ENCODE data around the gene PHC3. TPM values are rescaled to one million over a fixed set of nuclear protein-coding genes. Genes with fewer than 3 reads are reported as not detected.

PHC3 gene
- total RNA-seq, 1 experiment from 2014 or later = 55.4 TPM

DNA sequence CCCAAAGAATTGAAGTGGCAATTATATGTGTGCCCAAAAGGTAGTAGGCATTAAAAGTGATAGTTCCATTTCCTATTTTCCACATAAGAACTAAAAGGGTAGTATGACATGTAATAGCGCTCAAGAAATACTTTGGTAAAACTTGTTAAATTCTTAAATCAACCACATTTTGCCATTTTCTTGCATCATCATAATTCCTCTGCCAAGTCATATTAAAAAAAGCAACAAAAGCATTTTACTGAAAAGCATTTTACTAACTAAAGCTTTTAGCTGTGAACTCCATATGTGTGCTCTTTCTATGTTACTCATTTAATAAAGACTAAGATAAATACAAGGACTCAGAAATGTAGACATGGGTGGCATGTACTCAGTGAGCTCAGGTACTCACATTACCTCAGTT, 73.6 kb downstream of the PHC3 start:
- ChIA-PET POLR2A (ENCODE audit: low non-redundant PET) (no interaction called here), CTCF (no interaction called here)
- Histone ChIP-seq H3K36me3 (ENCODE audit: insufficient read depth, low read length, poor library complexity, severe bottlenecking) (peaks cover 20% of the 10 kb centered on the region), H3K4me1 (ENCODE audit: insufficient read depth, low read length, poor library complexity, severe bottlenecking) (peaks cover 36% of the 10 kb centered on the region), H3K4me3 (ENCODE audit: low read depth, low read length, poor library complexity, severe bottlenecking) (no peak overlapping the region), H3K27me3 (replicated peaks; ENCODE audit: insufficient read depth, low read depth, low read length, poor library complexity) (no peaks in the 10 kb centered on the region), H3K9me3 (ENCODE audit: low read depth, low read length, poor library complexity, severe bottlenecking) (no peaks in the 10 kb centered on the region), H3K27ac (ENCODE audit: low read depth, low read length, poor library complexity, severe bottlenecking) (peak overlapping the region; percentile 81)
- no peak for DNase-seq (ENCODE audit: low spot score)
- no TSS peak for BruUV-seq (replicated peaks)
- intact Hi-C loops (cut with micrococcal nuclease; ENCODE audit: unreplicated experiment) = no loop called here
- TF ChIP-seq, protein P1, sequence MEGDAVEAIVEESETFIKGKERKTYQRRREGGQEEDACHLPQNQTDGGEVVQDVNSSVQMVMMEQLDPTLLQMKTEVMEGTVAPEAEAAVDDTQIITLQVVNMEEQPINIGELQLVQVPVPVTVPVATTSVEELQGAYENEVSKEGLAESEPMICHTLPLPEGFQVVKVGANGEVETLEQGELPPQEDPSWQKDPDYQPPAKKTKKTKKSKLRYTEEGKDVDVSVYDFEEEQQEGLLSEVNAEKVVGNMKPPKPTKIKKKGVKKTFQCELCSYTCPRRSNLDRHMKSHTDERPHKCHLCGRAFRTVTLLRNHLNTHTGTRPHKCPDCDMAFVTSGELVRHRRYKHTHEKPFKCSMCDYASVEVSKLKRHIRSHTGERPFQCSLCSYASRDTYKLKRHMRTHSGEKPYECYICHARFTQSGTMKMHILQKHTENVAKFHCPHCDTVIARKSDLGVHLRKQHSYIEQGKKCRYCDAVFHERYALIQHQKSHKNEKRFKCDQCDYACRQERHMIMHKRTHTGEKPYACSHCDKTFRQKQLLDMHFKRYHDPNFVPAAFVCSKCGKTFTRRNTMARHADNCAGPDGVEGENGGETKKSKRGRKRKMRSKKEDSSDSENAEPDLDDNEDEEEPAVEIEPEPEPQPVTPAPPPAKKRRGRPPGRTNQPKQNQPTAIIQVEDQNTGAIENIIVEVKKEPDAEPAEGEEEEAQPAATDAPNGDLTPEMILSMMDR (conservative IDR thresholded peaks at IDR 0.05; ENCODE audit: low read depth, low read length) = no peak
- no peak for TF ChIP-seq EZH2 (IDR thresholded peaks at IDR 0.05; ENCODE audit: borderline replicate concordance, low read depth, low read length, poor library complexity, severe bottlenecking)

DNA sequence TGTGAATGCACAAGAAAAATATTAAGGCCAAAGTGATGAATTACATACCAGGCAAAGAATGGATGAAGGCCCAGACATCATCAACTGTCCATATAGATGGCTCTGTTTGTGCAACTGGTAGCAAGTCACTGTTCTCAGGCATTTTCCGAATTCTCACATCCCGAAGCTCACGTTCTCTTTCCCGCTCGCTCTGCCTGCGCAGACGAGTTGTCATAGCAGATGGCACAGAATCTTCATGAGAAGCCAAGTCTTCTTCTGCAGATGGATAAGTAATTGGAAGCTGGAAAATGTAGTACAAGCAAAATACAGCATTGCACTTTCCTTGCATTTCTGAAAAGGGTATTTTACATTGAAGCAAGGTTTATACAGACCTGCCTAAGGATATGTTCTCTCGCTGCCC, 79.1 kb downstream of the PHC3 start:
- H3K27me3 ChIP-seq (replicated peaks; ENCODE audit: insufficient read depth, low read depth, low read length, poor library complexity) = no peaks in the 10 kb centered on the region
- H3K36me3 ChIP-seq (ENCODE audit: insufficient read depth, low read length, poor library complexity, severe bottlenecking) = peaks cover 55% of the 10 kb centered on the region
- no peaks in the 10 kb centered on the region for H3K9me3 ChIP-seq (ENCODE audit: low read depth, low read length, poor library complexity, severe bottlenecking)
- no peak for DNase-seq (ENCODE audit: low spot score)
- H3K4me3 ChIP-seq (ENCODE audit: low read depth, low read length, poor library complexity, severe bottlenecking) = no peak overlapping the region
- ChIA-PET POLR2A (ENCODE audit: low non-redundant PET) (no interaction called here), CTCF (no interaction called here)
- H3K27ac ChIP-seq (ENCODE audit: low read depth, low read length, poor library complexity, severe bottlenecking) = no peak overlapping the region
- TF ChIP-seq, protein P1 (conservative IDR thresholded peaks at IDR 0.05; ENCODE audit: low read depth, low read length) = no peak
- no peak for TF ChIP-seq EZH2 (IDR thresholded peaks at IDR 0.05; ENCODE audit: borderline replicate concordance, low read depth, low read length, poor library complexity, severe bottlenecking)
- no peaks in the 10 kb centered on the region for H3K4me1 ChIP-seq (ENCODE audit: insufficient read depth, low read length, poor library complexity, severe bottlenecking)
- intact Hi-C loops (cut with micrococcal nuclease; ENCODE audit: unreplicated experiment) = no loop called here
- no TSS peak for BruUV-seq (replicated peaks)

DNA sequence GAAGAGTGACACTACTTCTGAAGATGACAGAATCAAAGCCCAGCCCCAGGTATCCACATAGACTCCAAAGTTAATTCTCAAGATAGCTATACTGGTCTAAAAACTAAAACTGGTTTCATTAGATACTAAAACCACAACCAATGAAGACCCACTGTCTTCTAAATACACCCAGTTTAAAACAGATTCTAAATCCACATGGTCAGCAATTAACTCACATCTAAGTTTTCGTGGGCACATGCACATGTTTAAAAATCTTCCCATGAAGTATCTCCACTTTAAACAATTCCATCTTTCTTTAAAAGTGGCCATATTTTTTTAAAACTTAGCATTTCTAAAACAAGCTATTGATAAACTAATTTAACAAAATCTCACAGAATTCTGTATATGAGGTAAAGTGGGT, 80.6 kb downstream of the PHC3 start:
- Histone ChIP-seq H3K36me3 (ENCODE audit: insufficient read depth, low read length, poor library complexity, severe bottlenecking) (peaks cover 60% of the 10 kb centered on the region), H3K27me3 (replicated peaks; ENCODE audit: insufficient read depth, low read depth, low read length, poor library complexity) (no peaks in the 10 kb centered on the region), H3K9me3 (ENCODE audit: low read depth, low read length, poor library complexity, severe bottlenecking) (no peaks in the 10 kb centered on the region), H3K4me3 (ENCODE audit: low read depth, low read length, poor library complexity, severe bottlenecking) (no peak overlapping the region), H3K27ac (ENCODE audit: low read depth, low read length, poor library complexity, severe bottlenecking) (peak overlapping the region; percentile 6), H3K4me1 (ENCODE audit: insufficient read depth, low read length, poor library complexity, severe bottlenecking) (no peaks in the 10 kb centered on the region)
- intact Hi-C loops (cut with micrococcal nuclease; ENCODE audit: unreplicated experiment) = no loop called here
- CTCF ChIA-PET = no interaction called here
- POLR2A ChIA-PET (ENCODE audit: low non-redundant PET) = no interaction called here
- no peak for TF ChIP-seq EZH2 (IDR thresholded peaks at IDR 0.05; ENCODE audit: borderline replicate concordance, low read depth, low read length, poor library complexity, severe bottlenecking)
- TF ChIP-seq, protein P1 (conservative IDR thresholded peaks at IDR 0.05; ENCODE audit: low read depth, low read length) = no peak
- no TSS peak for BruUV-seq (replicated peaks)
- no peak for DNase-seq (ENCODE audit: low spot score)
